GM23248 (cell line): Measurements from ENCODE around the gene PYDC2.

ENCODE experiments used
- EZH2 ChIP-seq: fragments of 200-600 bp; sonication (generic); IDR thresholded peaks from 2 replicates; pipeline ENCODE4 v1.6.1; 2018; ENCODE audit warnings: antibody characterized with exemption, mild to moderate bottlenecking; ENCODE audit not compliant: insufficient read depth, poor library complexity, severe bottlenecking
- EZH2phosphoT487 ChIP-seq: fragments of 200-600 bp; sonication (generic); IDR thresholded peaks from 2 replicates; pipeline ENCODE4 v1.6.1; 2018; ENCODE audit warnings: antibody characterized with exemption, moderate library complexity, mild to moderate bottlenecking, low read depth; ENCODE audit not compliant: insufficient read depth

GRCh38 chr3:191499307-191500080 lies 38.5 kb downstream of the PYDC2 start:
- TF ChIP-seq EZH2: no peak
- no peak for TF ChIP-seq EZH2phosphoT487
